Neuron (in vitro differentiated cells): ENCODE measurements around the gene SYNDIG1.

Experiments used
- H2AFZ ChIP-seq: one replicate; pipeline ENCODE4 v1.6.1; 2013; ENCODE audit warnings: low read depth, mild to moderate bottlenecking, inconsistent platforms, low read length, moderate library complexity
- H3K27me3 ChIP-seq: one replicate; pipeline ENCODE4 v1.6.1; 2013; ENCODE audit warnings: low read length; ENCODE audit not compliant: insufficient read depth
- H3K36me3 ChIP-seq: one replicate; pipeline ENCODE4 v1.6.1; 2013; ENCODE audit warnings: low read length; ENCODE audit not compliant: insufficient read depth
- H3K4me1 ChIP-seq: one replicate; pipeline ENCODE4 v1.6.1; 2013; ENCODE audit warnings: low read length; ENCODE audit not compliant: insufficient read depth
- H3K4me3 ChIP-seq: 2 replicates; pipeline ENCODE4 v1.5.1; 2013; ENCODE audit warnings: mild to moderate bottlenecking, low read length, moderate library complexity
- H3K9me3 ChIP-seq: one replicate; pipeline ENCODE4 v1.6.1; 2013; ENCODE audit warnings: low read length

Gene SYNDIG1

DNA sequence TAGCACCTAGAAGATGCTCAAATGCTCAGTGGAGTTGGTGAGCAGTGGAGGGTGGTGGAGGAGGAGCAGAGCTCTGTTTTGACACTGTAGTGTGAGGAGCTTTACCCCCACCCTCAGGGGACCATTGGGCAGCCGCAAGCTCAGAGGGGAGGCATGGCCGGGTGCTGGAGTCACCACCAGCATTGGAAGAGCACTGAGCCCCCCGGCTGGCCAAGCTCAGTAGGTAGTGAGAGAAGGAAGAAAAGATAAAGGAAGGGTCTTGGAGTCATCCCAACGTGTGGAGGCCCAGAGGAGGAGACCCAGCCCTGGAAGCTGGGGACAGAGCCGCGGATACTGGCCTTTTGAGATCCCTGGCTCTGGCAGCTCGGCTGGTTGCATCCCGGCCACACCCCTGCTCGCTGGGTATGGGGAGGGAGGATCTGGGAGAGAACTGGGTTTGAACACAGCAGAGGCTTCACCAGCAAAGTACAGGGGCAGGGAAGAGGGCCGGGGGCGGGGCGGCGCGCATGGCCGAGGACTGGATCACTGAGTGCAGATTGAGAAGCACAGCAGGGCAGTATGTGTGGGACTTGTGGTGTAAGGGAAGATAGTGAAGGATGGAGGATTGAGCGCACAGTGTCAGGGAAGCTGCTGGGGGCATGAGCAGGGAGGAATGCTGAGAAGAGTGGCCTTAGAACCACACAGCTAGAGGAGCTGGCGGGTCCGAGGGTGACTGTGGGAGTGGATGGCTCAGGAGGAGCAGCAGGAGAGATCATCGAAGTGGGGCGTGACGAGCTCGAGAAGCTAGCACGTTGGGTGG is 24.4 kb downstream of the SYNDIG1 start:
- Histone ChIP-seq H3K4me1 (no peaks in the 10 kb centered on the region), H3K9me3 (no peaks in the 10 kb centered on the region), H3K27me3 (no peaks in the 10 kb centered on the region), H3K36me3 (no peaks in the 10 kb centered on the region), H3K4me3 (no peak overlapping the region), H2AFZ (no peak overlapping the region)

DNA sequence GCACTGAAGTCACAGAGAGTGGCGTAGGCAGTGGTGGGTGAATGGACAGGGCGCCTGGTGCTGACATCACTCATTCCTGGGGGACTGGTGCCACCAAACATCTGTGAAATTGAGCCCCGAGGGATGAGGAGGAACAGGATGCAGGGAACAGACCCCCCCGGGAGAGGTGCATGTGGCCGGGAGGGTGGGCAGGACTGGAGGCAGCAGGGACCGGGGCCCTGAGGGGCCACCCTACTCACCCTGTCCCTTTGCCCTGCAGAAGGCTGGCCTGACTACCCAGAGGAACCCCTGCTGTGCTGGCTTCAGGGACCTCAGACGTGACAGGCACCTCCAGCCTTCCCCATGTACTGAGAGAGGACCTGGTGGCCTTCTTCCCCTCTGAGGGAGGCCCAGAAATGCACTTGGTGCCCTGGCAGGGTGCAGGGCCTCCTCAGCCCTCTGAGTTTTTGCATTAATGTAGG is 25.1 kb downstream of the SYNDIG1 start:
- Histone ChIP-seq H2AFZ (no peak overlapping the region), H3K36me3 (no peaks in the 10 kb centered on the region), H3K4me3 (no peak overlapping the region), H3K9me3 (no peaks in the 10 kb centered on the region), H3K4me1 (no peaks in the 10 kb centered on the region), H3K27me3 (no peaks in the 10 kb centered on the region)

DNA sequence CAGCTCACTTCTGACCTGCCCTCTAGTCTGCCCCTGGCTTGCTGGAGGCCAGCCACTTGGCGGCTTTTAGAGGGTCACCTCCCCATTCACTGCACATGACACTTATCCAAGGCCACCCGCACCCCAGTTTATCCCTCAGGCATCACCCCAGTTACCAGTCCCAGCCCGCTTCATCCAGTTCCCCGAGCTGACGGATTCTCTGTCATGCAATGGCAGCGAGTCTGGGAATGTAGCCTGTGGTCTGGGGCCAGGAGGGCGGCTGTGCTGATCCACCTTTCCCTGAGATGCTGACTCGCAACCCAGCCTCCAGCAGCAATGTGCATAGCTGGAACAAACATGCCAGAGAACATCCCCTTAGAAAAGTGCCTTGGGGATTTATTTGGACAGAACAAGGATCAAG is 25.8 kb downstream of the SYNDIG1 start:
- H3K4me3 ChIP-seq, result no peak overlapping the region
- H2AFZ ChIP-seq, result no peak overlapping the region
- no peaks in the 10 kb centered on the region for H3K4me1 ChIP-seq
- no peaks in the 10 kb centered on the region for H3K27me3 ChIP-seq
- H3K36me3 ChIP-seq, result no peaks in the 10 kb centered on the region
- H3K9me3 ChIP-seq, result no peaks in the 10 kb centered on the region

DNA sequence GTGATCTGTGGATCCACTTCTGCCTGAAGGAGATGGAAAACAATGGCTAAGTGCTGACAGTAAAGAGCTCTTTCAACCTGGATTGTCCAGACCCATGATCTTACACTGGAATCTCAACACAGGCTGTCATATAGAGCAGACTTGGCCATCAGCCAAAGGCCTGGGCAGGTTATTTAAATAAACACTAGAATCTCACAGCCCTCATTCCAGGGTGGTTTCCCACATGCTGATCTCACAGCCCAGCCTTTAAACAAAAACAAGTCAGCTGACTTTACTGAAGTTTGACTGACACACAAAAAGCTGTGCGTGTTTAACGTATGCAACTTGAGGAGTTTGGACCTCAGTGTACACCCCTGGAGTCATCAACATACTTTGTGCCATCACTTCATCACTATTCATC is 28.4 kb downstream of the SYNDIG1 start:
- H3K4me1 ChIP-seq, result peaks cover 9% of the 10 kb centered on the region
- H3K36me3 ChIP-seq, result no peaks in the 10 kb centered on the region
- H2AFZ ChIP-seq, result no peak overlapping the region
- no peak overlapping the region for H3K4me3 ChIP-seq
- no peaks in the 10 kb centered on the region for H3K27me3 ChIP-seq
- H3K9me3 ChIP-seq, result no peaks in the 10 kb centered on the region

DNA sequence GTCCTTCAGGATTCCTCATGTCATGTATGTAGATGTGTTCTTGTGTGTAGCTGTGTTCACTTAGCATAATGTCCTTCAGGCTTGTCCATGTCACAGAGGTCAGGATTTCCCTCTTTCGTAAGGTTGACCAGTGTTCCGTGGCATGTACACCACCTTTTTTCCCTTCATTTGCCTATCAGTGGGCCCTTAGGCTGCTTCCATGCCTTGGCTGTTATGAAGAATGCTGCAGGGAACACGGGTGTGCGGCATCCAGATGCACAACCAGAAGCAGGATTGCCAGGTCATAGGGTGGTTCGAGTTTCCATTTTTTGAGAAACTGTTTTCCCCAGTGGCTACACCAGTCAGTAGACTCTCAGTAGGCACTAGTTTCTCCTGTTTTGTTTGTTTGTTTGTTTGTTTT is 29.2 kb downstream of the SYNDIG1 start:
- no peaks in the 10 kb centered on the region for H3K27me3 ChIP-seq
- peaks cover 14% of the 10 kb centered on the region for H3K4me1 ChIP-seq
- no peak overlapping the region for H2AFZ ChIP-seq
- H3K36me3 ChIP-seq, result no peaks in the 10 kb centered on the region
- no peak overlapping the region for H3K4me3 ChIP-seq
- H3K9me3 ChIP-seq, result no peaks in the 10 kb centered on the region

DNA sequence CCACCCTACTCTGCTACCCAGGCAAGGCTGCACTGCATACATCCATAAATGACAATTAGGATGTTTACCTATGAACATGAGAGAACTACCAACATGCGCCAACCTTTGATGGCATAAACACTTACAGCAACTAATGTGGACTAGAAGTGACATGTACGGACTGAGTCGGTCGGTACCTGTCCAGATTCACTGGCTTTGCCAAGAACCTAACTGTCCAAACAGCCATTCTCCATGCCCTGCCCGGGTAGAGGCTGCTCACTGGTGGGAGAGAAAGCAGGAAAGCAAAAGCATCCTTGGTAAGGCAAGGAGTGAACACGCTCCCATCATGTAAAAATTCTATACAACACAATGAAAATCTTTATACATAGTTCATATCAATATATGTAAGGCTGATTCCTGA is 30.0 kb downstream of the SYNDIG1 start:
- H3K4me3 ChIP-seq, result no peak overlapping the region
- H3K4me1 ChIP-seq, result peaks cover 14% of the 10 kb centered on the region
- no peak overlapping the region for H2AFZ ChIP-seq
- H3K9me3 ChIP-seq, result no peaks in the 10 kb centered on the region
- H3K36me3 ChIP-seq, result no peaks in the 10 kb centered on the region
- no peaks in the 10 kb centered on the region for H3K27me3 ChIP-seq

DNA sequence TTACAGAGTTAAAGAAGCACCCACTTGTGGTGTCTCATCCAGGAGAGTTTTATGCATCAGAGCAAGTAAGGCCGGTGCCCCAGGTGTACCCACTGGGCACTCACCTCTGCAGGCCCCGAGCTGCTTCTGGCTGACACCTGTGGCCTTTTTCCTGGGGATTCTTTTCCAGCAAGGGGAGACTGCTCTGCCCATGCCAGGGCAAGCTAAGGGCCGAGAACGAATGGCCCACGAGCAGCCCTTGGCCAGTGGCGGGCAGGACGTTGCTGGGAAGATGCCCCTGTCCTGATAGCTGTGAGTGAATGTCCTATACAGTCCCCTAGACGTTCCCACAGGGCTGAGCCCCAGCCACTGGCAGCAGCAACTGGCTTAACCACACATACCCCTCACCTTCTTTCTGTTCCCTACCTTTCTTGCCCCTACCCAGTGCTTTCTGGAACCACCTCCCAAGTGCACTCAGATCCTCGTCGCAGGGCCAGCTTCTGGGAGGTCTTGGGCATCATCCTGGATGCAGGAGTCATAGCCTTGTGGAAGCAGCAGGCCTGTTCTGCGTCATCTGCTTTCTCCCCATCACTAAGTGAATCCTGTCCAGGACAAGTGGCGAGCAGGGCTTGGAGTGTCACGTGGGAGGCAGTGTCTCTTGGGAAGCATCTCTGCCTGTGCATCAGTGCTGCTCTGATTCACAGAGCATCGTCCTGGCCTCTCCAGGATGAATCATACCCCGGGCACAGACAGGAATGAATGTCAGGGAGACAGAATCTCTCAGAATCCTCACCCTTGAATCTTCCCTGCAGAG is 32.5 kb downstream of the SYNDIG1 start:
- Histone ChIP-seq H3K36me3 (no peaks in the 10 kb centered on the region), H3K27me3 (no peaks in the 10 kb centered on the region), H2AFZ (no peak overlapping the region), H3K9me3 (no peaks in the 10 kb centered on the region), H3K4me3 (no peak overlapping the region), H3K4me1 (peaks cover 14% of the 10 kb centered on the region)

DNA sequence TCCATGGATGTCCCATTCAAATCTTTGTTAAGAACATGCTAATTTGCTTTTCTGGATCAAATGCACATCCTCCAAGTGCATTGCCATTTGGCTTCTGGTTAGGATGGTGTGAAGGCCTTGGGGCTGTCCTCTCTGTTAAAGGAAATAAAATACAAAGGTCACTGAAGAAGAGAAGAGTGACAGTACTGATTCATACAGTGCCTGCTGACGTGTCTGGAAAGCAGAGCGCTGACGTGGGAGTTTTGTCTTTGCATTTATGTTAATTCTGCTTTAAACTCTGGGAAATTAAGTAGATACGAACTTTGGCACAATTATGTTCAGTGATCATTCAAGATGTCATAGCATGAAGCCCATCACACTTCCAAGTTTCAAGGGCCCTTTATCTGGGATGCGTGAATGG is 33.2 kb downstream of the SYNDIG1 start:
- no peaks in the 10 kb centered on the region for H3K9me3 ChIP-seq
- peaks cover 14% of the 10 kb centered on the region for H3K4me1 ChIP-seq
- H3K4me3 ChIP-seq, result no peak overlapping the region
- H2AFZ ChIP-seq, result no peak overlapping the region
- no peaks in the 10 kb centered on the region for H3K27me3 ChIP-seq
- no peaks in the 10 kb centered on the region for H3K36me3 ChIP-seq

DNA sequence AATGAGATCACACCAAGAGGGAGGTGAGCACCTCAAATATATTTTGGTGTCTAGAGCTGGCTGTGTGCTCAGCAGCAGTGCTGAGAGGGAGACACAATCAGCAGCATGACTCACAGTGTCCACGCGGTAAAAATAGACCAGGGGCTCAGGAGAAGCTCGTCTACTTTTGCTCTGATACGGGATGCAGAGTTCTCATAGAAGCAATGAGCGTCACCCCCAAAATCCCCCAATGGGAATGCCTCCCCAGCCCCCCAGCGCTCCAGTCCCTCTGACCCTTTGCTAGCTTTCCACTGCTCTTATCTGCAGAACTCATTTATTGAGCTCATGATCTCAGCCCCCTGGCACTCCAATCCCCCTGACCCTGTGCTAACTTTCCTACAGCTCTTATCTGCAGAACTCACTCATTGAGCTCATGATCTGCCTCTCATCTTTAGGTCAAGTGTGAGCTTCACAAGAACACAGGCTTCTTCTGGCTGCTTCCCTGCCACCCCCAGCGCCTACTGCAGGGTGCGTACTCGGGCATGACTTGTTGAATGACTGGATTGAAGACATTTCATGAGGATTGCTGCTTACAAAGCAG is 34.0 kb downstream of the SYNDIG1 start:
- Histone ChIP-seq H3K9me3 (no peaks in the 10 kb centered on the region), H3K4me1 (peaks cover 14% of the 10 kb centered on the region), H3K4me3 (no peak overlapping the region), H3K27me3 (no peaks in the 10 kb centered on the region), H2AFZ (no peak overlapping the region), H3K36me3 (no peaks in the 10 kb centered on the region)

DNA sequence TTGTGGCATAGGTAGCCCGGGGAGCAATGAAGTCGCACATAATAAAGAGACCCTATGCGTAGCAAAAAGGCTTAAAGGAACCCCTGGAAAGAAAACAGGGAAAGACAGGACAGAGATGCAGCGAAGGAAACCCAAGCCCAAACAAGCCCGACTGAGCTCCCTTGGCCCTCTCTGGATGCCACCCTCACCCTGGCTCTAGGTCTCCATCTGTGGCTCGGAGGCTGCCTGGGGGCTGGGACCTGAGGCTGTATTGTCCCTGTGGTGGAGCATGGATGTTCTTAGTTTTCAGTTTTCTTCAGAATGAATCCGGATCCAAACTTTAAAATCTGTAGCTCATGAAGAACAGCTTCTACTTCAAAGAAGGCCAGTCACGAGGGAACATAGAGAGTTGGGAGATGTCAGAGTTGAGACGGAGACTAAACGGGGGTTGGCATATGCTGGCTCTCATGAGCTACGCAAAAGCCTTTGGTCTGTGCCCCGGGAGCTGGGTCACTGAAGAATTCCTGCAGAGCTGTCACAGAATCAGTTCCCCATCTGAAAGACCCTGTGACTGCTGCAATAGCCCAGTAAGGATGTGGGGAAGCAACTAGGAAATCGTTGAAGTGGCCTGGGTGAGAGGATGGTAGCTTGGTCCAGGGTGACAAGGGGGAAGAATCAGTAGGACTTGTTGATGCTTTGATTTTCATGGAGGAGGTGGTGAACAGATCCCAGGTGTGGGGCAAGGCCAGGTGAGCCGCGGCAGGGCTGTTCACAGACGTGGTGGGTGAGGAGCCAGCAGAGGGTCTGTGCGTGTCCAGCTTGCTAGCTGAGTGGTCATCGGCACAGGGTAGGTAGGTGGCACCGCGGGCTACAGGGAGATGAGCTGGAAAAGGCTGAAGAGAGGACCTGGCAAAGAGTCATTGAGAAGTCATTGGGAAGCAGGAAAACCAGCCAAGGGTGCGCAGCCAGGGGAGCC is 35.2 kb downstream of the SYNDIG1 start:
- no peaks in the 10 kb centered on the region for H3K36me3 ChIP-seq
- no peaks in the 10 kb centered on the region for H3K27me3 ChIP-seq
- peaks cover 14% of the 10 kb centered on the region for H3K4me1 ChIP-seq
- no peak overlapping the region for H2AFZ ChIP-seq
- H3K9me3 ChIP-seq, result no peaks in the 10 kb centered on the region
- H3K4me3 ChIP-seq, result no peak overlapping the region

DNA sequence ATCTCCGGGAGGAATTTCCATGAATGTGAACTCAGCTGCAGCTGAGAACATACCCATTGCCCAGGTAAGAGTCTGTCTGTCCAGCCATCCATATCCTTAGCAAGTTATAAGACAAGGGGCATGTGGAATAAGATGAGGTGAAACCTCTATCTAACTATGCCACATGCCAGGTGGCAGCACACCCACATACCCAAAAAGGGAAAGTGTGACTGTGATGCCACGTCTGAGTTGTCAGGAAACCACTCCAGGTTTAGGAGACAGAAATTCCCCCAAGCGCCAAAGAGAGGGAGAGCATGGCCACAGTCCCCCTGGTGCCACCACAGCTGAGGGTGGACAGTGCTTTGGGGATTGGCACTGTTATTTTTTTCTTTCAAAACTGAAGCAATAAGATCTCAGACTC is 36.7 kb downstream of the SYNDIG1 start:
- Histone ChIP-seq H3K27me3 (no peaks in the 10 kb centered on the region), H2AFZ (no peak overlapping the region), H3K4me1 (peaks cover 14% of the 10 kb centered on the region), H3K36me3 (no peaks in the 10 kb centered on the region), H3K4me3 (no peak overlapping the region), H3K9me3 (no peaks in the 10 kb centered on the region)

DNA sequence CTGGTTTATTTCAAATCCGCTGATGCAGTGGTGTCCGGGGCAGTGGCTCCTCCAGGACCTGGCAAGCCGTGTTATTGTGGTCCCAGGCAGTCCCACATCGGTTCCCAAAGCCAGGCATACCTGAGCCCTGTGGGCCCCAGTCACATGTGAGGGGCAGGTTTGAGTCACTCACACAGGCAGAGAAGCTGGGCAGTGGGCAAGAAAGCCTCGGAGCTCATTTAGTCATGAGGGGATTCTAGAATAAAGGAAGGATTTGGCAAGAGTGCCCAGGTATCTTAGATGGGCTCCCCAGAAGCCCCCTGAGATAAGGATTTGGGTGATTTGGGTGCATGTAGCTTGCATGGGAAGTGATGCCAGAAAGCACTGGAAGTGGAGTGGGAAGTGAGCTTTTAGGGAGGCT is 37.3 kb downstream of the SYNDIG1 start:
- Histone ChIP-seq H3K4me1 (peaks cover 14% of the 10 kb centered on the region), H2AFZ (no peak overlapping the region), H3K27me3 (no peaks in the 10 kb centered on the region), H3K4me3 (no peak overlapping the region), H3K36me3 (no peaks in the 10 kb centered on the region), H3K9me3 (no peaks in the 10 kb centered on the region)
